Kidney epithelial cell (primary cell): ENCODE results near the gene STK39. TPM values are rescaled to one million over a fixed set of nuclear protein-coding genes. Genes with fewer than 3 reads are reported as not detected.

Experiments used
- DNase-seq: peaks from one replicate; pipeline ENCODE4 v3.0.0-alpha.2; 2010; ENCODE audit warnings: low read depth
- H3K27me3 ChIP-seq: 2 replicates; pipeline ENCODE4 v1.6.0; 2011; ENCODE audit warnings: low read length; ENCODE audit not compliant: control insufficient read depth, insufficient read depth
- H3K36me3 ChIP-seq: 2 replicates; pipeline ENCODE4 v1.5.1; 2011; ENCODE audit warnings: low read length; ENCODE audit not compliant: control insufficient read depth, insufficient read depth
- H3K4me3 ChIP-seq: 2 replicates; pipeline ENCODE4 v1.5.1; 2011; ENCODE audit warnings: low read depth, mild to moderate bottlenecking, control low read depth, low read length
- total RNA-seq: library from RNA; depleted of rRNA; stranded (reverse); fragments of >200 nt; gene quantifications from 2 replicates; pipeline ENCODE4 v1.2.3, GENCODE V29; 2015
- TF ChIP-seq, protein P1 (sequence below): IDR thresholded peaks from 2 replicates; pipeline ENCODE4 v1.5.1; 2011; ENCODE audit warnings: mild to moderate bottlenecking, moderate library complexity, low read length, control low read depth, inconsistent platforms; ENCODE audit not compliant: insufficient read depth, poor library complexity, severe bottlenecking

STK39 gene
- total RNA-seq, 1 donor from 2014 or later = 30.1 TPM

DNA sequence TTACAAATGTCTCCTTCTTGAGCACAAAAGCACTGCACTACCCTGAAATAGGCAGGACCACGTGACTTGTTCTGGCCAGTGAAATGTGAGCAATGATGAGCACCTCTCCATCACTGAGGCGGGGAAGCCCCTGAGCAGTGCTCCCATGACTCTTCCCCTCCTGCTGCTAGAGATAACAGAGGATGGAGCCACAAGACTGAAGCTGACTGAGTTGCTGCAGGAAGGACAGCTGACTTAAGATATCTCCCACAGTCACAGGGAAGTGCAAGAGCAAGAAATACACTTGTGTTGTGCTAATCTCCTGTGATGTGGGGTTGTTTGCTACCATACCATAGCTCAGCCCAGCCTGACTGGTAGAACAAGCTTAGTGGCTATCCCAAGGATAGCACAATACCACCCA is 38.7 kb downstream of the STK39 start:
- TF ChIP-seq, protein P1, sequence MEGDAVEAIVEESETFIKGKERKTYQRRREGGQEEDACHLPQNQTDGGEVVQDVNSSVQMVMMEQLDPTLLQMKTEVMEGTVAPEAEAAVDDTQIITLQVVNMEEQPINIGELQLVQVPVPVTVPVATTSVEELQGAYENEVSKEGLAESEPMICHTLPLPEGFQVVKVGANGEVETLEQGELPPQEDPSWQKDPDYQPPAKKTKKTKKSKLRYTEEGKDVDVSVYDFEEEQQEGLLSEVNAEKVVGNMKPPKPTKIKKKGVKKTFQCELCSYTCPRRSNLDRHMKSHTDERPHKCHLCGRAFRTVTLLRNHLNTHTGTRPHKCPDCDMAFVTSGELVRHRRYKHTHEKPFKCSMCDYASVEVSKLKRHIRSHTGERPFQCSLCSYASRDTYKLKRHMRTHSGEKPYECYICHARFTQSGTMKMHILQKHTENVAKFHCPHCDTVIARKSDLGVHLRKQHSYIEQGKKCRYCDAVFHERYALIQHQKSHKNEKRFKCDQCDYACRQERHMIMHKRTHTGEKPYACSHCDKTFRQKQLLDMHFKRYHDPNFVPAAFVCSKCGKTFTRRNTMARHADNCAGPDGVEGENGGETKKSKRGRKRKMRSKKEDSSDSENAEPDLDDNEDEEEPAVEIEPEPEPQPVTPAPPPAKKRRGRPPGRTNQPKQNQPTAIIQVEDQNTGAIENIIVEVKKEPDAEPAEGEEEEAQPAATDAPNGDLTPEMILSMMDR = no peak
- H3K4me3 ChIP-seq = no peak overlapping the region

DNA sequence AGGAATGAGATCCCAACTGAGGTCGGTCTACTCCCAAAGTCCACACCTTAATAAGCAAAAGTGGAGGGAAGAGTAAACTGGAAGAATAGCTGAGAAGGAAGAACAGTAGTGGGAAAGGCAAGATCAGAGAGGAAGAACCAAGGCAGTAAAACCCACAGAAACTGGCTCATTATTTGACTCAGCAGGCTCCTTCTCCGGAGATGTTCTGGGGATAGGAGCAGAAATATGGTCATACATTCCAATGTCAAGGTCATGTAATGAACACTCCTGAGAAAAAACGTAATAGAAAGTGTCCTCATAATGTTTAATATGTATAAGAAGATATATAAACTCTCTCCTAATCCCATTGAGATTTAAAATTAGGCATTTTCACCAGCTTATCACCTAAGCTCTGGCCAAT is 39.5 kb downstream of the STK39 start:
- no peak for DNase-seq
- TF ChIP-seq, protein P1 = no peak
- H3K36me3 ChIP-seq = no peaks in the 10 kb centered on the region

More for the DNA sequence above, 38.7 kb downstream of the STK39 start:
- Histone ChIP-seq H3K27me3 (no peaks in the 10 kb centered on the region), H3K36me3 (no peaks in the 10 kb centered on the region)
- no peak for DNase-seq

DNA sequence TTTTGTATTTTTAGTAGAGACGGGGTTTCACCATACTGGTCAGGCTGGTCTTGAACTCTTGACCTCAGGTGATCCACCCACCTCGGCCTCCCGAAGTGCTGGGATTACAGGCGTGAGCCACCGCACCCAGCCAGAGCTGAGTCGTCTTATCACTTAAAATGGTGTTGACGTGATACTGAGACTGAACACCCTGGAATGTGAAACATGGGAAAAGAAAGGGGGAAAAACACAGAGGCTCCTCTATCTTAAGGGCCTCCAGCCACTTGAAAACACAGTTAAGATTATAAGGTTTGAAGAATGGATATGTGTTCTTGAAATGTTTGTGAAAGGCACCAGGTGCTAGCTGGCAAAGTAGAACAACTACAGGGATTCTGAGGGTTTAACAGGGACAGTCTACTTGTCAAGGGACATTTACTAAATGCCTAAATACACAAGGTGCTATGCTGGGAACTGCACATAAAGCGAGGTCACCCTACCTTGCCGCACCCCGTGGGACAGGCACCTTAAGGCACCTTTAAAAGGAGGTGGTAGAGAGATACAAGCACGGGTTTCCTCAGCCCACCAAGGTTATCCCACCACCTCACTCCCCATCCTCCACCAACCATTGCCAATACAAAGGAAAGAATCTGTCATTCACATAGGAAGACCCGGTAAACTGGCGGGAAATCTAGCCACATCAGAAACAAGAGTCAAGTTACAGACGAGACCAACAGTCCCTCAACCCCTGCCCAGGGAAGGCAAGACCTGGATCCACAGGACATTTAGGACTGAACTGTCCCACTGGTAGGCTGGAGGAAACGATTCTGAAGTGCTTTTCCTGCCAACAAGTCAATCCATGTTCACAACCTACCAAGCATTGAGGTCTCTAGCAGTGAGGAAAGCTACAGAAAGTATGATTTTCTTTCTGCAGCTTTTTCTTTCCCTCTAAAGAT is 43.4 kb downstream of the STK39 start:
- Histone ChIP-seq H3K4me3 (no peak overlapping the region), H3K27me3 (no peaks in the 10 kb centered on the region), H3K36me3 (no peaks in the 10 kb centered on the region)
- no peak for DNase-seq
- TF ChIP-seq, protein P1 = no peak

More for the DNA sequence above, 39.5 kb downstream of the STK39 start:
- H3K27me3 ChIP-seq = no peaks in the 10 kb centered on the region
- no peak overlapping the region for H3K4me3 ChIP-seq

DNA sequence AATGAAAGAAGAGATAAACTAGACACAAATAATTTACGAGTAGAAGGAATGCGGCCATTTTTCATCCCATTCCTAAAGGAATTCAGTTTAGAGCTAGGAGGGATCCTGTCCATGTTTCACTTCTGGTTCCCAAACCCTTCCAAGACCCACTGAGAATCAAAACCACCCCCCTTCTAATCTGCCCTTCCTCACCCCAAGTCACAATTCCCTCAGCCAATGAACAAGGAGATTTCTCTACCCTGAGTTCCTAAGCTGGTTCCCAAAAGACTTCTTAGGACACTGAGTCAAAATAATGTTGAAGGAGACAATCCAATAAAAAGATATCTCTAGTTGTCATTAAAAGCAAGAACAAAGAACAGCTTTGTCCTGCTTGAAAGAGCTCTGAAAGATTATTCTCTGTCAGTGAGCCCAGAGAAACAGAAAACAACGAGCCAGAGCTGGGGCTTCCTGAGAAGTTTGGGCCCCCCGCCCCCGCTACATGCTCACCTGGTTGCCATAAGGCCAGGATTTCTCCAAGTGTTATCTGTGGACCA is 45.7 kb downstream of the STK39 start:
- TF ChIP-seq, protein P1 = no peak
- DNase-seq = no peak
- Histone ChIP-seq H3K36me3 (no peaks in the 10 kb centered on the region), H3K27me3 (no peaks in the 10 kb centered on the region), H3K4me3 (no peak overlapping the region)

DNA sequence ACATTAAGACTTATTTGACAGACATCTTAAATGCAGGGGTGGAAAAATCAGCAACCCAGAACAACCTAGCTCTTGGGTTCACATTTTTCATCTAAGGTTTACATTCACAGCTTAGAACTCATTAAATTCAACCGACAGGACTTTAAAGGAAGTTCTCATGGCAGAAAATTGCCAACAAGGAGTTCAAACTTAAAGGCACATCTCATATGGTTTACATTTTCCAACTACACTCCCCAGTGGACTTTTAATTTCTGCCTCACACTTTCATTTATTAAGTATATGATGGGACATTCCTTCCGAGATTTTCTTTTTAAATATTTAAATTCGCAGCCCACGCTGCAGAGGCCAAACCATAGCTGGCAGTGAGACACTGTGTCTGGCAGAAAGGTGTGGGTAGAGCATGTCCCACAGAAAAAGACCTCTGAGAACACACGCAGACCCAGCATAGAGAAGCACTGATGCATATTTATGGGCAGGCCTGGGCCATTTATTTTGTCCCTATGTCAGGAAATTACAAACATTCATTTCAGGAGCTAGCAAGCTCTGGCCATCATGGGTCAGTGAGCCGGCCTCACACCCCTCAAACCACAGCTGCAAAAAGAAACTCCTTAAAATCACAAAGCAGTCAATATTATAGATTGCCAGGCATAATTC is 46.3 kb downstream of the STK39 start:
- TF ChIP-seq, protein P1 = no peak
- Histone ChIP-seq H3K27me3 (no peaks in the 10 kb centered on the region), H3K36me3 (no peaks in the 10 kb centered on the region), H3K4me3 (no peak overlapping the region)
- DNase-seq = no peak
